Endothelial cell of umbilical vein (primary cell): ENCODE measurements around the gene TMEM175.

ENCODE experiments used
- CTCF ChIP-seq, 2 donors: IDR thresholded peaks; 1 replicate in 1 of 2; 2 replicates in 1 of 2; pipeline ENCODE4 v1.5.1; 2011; ENCODE audit warnings: low read length in 2 of 2, mild to moderate bottlenecking in 2 of 2, moderate library complexity in 2 of 2, control low read depth in 1 of 2, inconsistent platforms in 1 of 2, low read depth in 1 of 2; ENCODE audit not compliant: insufficient read depth in 1 of 2; ENCODE audit errors: extremely low read depth in 1 of 2
- EZH2 ChIP-seq: IDR thresholded peaks from 2 replicates; pipeline ENCODE4 v1.6.1; 2012; ENCODE audit warnings: borderline replicate concordance, low read depth, mild to moderate bottlenecking, moderate library complexity, low read length, inconsistent platforms; ENCODE audit not compliant: severe bottlenecking
- JUN ChIP-seq: IDR thresholded peaks from 2 replicates; pipeline ENCODE4 v1.6.1; 2011; ENCODE audit warnings: borderline replicate concordance, low read depth; ENCODE audit not compliant: insufficient read length, insufficient read depth
- MAX ChIP-seq: IDR thresholded peaks from 2 replicates; pipeline ENCODE4 v1.6.1; 2011; ENCODE audit not compliant: insufficient read depth, insufficient read length
- MYC ChIP-seq: IDR thresholded peaks from one replicate; pipeline ENCODE4 v1.6.1; 2011; ENCODE audit warnings: mild to moderate bottlenecking, low read depth, low read length
- POLR2A ChIP-seq: IDR thresholded peaks from 2 replicates; pipeline ENCODE4 v1.6.1; 2012; ENCODE audit warnings: low read depth, mild to moderate bottlenecking, control low read depth, low read length
- POLR2AphosphoS5 ChIP-seq: IDR thresholded peaks from 2 replicates; pipeline ENCODE4 v1.6.1; 2012; ENCODE audit warnings: low read depth, mild to moderate bottlenecking, control low read depth, low read length, moderate library complexity; ENCODE audit not compliant: insufficient read depth

GRCh38 chr4:957581-958313 lies 25.5 kb downstream of the TMEM175 start:
- TF ChIP-seq EZH2 (no peak), POLR2AphosphoS5 (no peak), CTCF (IDR thresholded peaks at IDR 0.05; ENCODE audit: extremely low read depth in 1 of 2, insufficient read depth in 1 of 2, low read depth in 1 of 2, low read length in 2 of 2) (no peak), MYC (no peak), JUN (no peak), POLR2A (no peak), MAX (no peak)
